HepG2 (cell line): ENCODE results near the gene OTOG. TPM values are rescaled to one million over a fixed set of nuclear protein-coding genes. Genes with fewer than 3 reads are reported as not detected.

Experiments
- ATAC-seq: fragments of 200-7000 bp; cut with Tn5 transposase; 3 replicates; pipeline ENCODE4 v1.9.1; 2020; ENCODE audit warnings: mild to moderate bottlenecking, moderate library complexity
- BruUV-seq: library from RNA; stranded (reverse); fragments of 400-500 nt; replicated peaks from 2 replicates; lab custom pipeline; 2021; lab: Mats Ljungman, UMichigan
- CTCF ChIA-PET: fragments of 300-600 bp; formaldehyde crosslinking; extraction: SDS; loops from one replicate; lab custom pipeline; 2021; ENCODE audit warnings: low total read pairs, inconsistent platforms, low intra/inter-chr PET ratio; lab: Yijun Ruan, JAX
- POLR2A ChIA-PET: fragments of 350-600 bp; sonication (Branson Sonifier 250); formaldehyde crosslinking; loops from one replicate; lab custom pipeline; 2020; ENCODE audit warnings: antibody characterized with exemption, inconsistent platforms; lab: Yijun Ruan, JAX
- DNase-seq: peaks from one replicate; pipeline ENCODE4 v3.0.0-alpha.2; 2015; ENCODE audit warnings: low spot score
- FAIRE-seq: peaks from 3 replicates; lab custom pipeline; 2011; peaks lifted over from hg19 to GRCh38; lab: Jason Lieb, UNC
- H2AFZ ChIP-seq: one replicate; pipeline ENCODE4 v1.6.1; 2011; ENCODE audit warnings: low read length, inconsistent platforms
- H3K27ac ChIP-seq: fragments of 300-600 bp; 3 replicates; pipeline ENCODE4 v1.8.0; 2011; ENCODE audit warnings: mixed run types, mild to moderate bottlenecking, mixed read lengths, low read length, inconsistent platforms; ENCODE audit not compliant: insufficient read depth; ENCODE audit errors: extremely low read length
- H3K27me3 ChIP-seq, 2 experiments: fragments of 200-600 bp in 1 of 2; 2 replicates in 1 of 2; 3 replicates in 1 of 2; pipeline versions ENCODE4 v1.6.0 to v1.8.0; 2011; ENCODE audit warnings: low read length in 2 of 2, mild to moderate bottlenecking in 2 of 2, moderate library complexity in 2 of 2, inconsistent platforms in 1 of 2; ENCODE audit not compliant: insufficient read depth in 2 of 2, control insufficient read depth in 1 of 2
- H3K36me3 ChIP-seq, 2 experiments: fragments of 200-600 bp in 1 of 2; replicated peaks in 1 of 2; 2 replicates in 1 of 2; 3 replicates in 1 of 2; pipeline versions ENCODE4 v1.5.1 to v1.8.0; 2011; ENCODE audit warnings: low read length in 2 of 2, inconsistent platforms in 1 of 2; ENCODE audit not compliant: insufficient read depth in 2 of 2, control insufficient read depth in 1 of 2
- H3K4me1 ChIP-seq: 2 replicates; pipeline ENCODE4 v1.5.1; 2012; ENCODE audit warnings: low read length, inconsistent platforms; ENCODE audit not compliant: insufficient read depth
- H3K4me2 ChIP-seq: 2 replicates; pipeline ENCODE4 v1.6.0; 2011; ENCODE audit warnings: low read depth, low read length, inconsistent platforms
- H3K4me3 ChIP-seq, 3 experiments: fragments of 200-600 bp in 1 of 3; sonication (generic), shearing (Covaris generic) in 1 of 3; replicated peaks in 1 of 3; 2 replicates each; pipeline ENCODE4 v1.5.1; 2011 to 2016; ENCODE audit warnings: low read length in 3 of 3, inconsistent platforms in 2 of 3, low read depth in 2 of 3, mild to moderate bottlenecking in 2 of 3, control low read depth in 1 of 3, mixed read lengths in 1 of 3; ENCODE audit not compliant: insufficient read depth in 1 of 3
- H3K79me2 ChIP-seq: one replicate; pipeline ENCODE4 v1.6.1; 2011; ENCODE audit warnings: low read length, inconsistent platforms; ENCODE audit not compliant: insufficient read depth
- H3K9ac ChIP-seq: 2 replicates; pipeline ENCODE4 v1.6.0; 2011; ENCODE audit warnings: mild to moderate bottlenecking, low read depth, low read length, inconsistent platforms; ENCODE audit not compliant: insufficient read depth
- H3K9me3 ChIP-seq: 2 replicates; pipeline ENCODE4 v1.5.1; 2012; ENCODE audit warnings: mild to moderate bottlenecking, low read length
- H4K20me1 ChIP-seq: 2 replicates; pipeline ENCODE4 v1.6.0; 2011; ENCODE audit warnings: inconsistent platforms, mild to moderate bottlenecking, low read length, moderate library complexity; ENCODE audit not compliant: insufficient read depth
- ARID5B ChIP-seq: IDR thresholded peaks from 2 replicates; pipeline ENCODE4 v1.4.0; 2020; ENCODE audit warnings: mild to moderate bottlenecking, missing genetic modification reagents
- ATF7-NPFF ChIP-seq: sonication (generic); formaldehyde crosslinking; IDR thresholded peaks from 2 replicates; pipeline ENCODE4 v1.8.1; 2023; ENCODE audit warnings: mild to moderate bottlenecking, low read depth, missing genetic modification reagents, moderate library complexity
- CCDC6 ChIP-seq: sonication (generic); formaldehyde crosslinking; IDR thresholded peaks from 2 replicates; pipeline ENCODE4 v1.8.1; 2022; ENCODE audit warnings: mild to moderate bottlenecking, missing genetic modification reagents, moderate library complexity
- CENPX ChIP-seq: sonication (generic); formaldehyde crosslinking; IDR thresholded peaks from 2 replicates; pipeline ENCODE4 v1.9.0; 2021; ENCODE audit warnings: mild to moderate bottlenecking, missing genetic modification reagents, moderate library complexity
- ZKSCAN1 ChIP-seq: fragments of 150-350 bp; IDR thresholded peaks from 2 replicates; pipeline ENCODE4 v1.6.1; 2014; ENCODE audit warnings: low read length
- ZNF30 ChIP-seq: sonication (generic); formaldehyde crosslinking; IDR thresholded peaks from 2 replicates; pipeline ENCODE4 v1.5.0; 2020; ENCODE audit warnings: mild to moderate bottlenecking, missing genetic modification reagents
- ZUFSP ChIP-seq: sonication (generic); formaldehyde crosslinking; IDR thresholded peaks from 2 replicates; pipeline ENCODE4 v1.9.0; 2021; ENCODE audit warnings: missing genetic modification reagents, mild to moderate bottlenecking, borderline replicate concordance
- WGBS: methylation state at CpG from one replicate; pipeline ENCODE4 v1.1.6; 2017; ENCODE audit warnings: low lambda C conversion rate; 5-methylcytosine and 5-hydroxymethylcytosine counted together
- in situ Hi-C: cut with HindIII; loops from 2 replicates; pipeline ENCODE4 v1.10.0; 2017; ENCODE audit warnings: low pct_unique_long_range_greater_than_20kb; ENCODE audit not compliant: extremely low pct_ligation_motif_present
- intact Hi-C: fragments of 100-400 bp; cut with micrococcal nuclease; formaldehyde crosslinking; loops from one replicate; pipeline ENCODE4 v1.10.0; 2022; ENCODE audit not compliant: unreplicated experiment
- polyA plus RNA-seq, 8 experiments: library from polyadenylated mRNA; depleted of rRNA in 3 of 8; stranded (reverse) in 7 of 8; unstranded in 1 of 8; fragments of >200 nt; fragmentation: Illumina TruSeq in 4 of 8; extraction: Trizol in 4 of 8; gene quantifications; 2 replicates each; pipeline versions ENCODE4 v1.2.1 to v1.2.3, GENCODE V29; 2011 to 2016; ENCODE audit warnings: low read depth in 4 of 8, missing spikeins in 1 of 8, mixed read lengths in 1 of 8; ENCODE audit not compliant: insufficient read depth in 1 of 8
- total RNA-seq, 5 experiments: library from RNA; depleted of rRNA; stranded (reverse); fragments of >200 nt; fragmentation: Illumina TruSeq; extraction: Trizol; gene quantifications; 2 replicates each; pipeline ENCODE4 v1.2.3, GENCODE V29; 2016; ENCODE audit warnings: low read depth in 1 of 5
- TF ChIP-seq, protein P1 (sequence below): sonication (generic); formaldehyde crosslinking; IDR thresholded peaks from 2 replicates; pipeline ENCODE4 v1.4.0; 2020; ENCODE audit warnings: mild to moderate bottlenecking, missing genetic modification reagents, borderline replicate concordance
- TF ChIP-seq, protein P2 (sequence below): sonication (generic); formaldehyde crosslinking; IDR thresholded peaks from 2 replicates; pipeline ENCODE4 v1.4.0; 2020; ENCODE audit warnings: mild to moderate bottlenecking, missing genetic modification reagents
- TF ChIP-seq, protein P3 (sequence below): sonication (generic); formaldehyde crosslinking; conservative IDR thresholded peaks from 2 replicates; pipeline ENCODE4 v1.5.0; 2020; ENCODE audit warnings: missing genetic modification reagents
- TF ChIP-seq, protein P4 (sequence below): sonication (generic); formaldehyde crosslinking; IDR thresholded peaks from 2 replicates; pipeline ENCODE4 v1.4.0; 2020; ENCODE audit warnings: mild to moderate bottlenecking, missing genetic modification reagents

Gene OTOG
- total and polyA plus RNA-seq, 2 of the 13 experiments (the other 11 are each of a cell fraction or from before 2014, with no cell fraction given), result not detected

GRCh38 chr11:17645190-17645970 lies 98.3 kb downstream of the OTOG start:
- 27% methylated on average over 6 of the region's 15 CpGs for WGBS
- no peak for FAIRE-seq
- peaks cover 3 to 19% of the 10 kb centered on the region in 2 experiments; a peak in 3 of 5 replicates for H3K27me3 ChIP-seq
- no peak for TF ChIP-seq ARID5B (CRISPR knock-in tag)
- TF ChIP-seq, protein P1, sequence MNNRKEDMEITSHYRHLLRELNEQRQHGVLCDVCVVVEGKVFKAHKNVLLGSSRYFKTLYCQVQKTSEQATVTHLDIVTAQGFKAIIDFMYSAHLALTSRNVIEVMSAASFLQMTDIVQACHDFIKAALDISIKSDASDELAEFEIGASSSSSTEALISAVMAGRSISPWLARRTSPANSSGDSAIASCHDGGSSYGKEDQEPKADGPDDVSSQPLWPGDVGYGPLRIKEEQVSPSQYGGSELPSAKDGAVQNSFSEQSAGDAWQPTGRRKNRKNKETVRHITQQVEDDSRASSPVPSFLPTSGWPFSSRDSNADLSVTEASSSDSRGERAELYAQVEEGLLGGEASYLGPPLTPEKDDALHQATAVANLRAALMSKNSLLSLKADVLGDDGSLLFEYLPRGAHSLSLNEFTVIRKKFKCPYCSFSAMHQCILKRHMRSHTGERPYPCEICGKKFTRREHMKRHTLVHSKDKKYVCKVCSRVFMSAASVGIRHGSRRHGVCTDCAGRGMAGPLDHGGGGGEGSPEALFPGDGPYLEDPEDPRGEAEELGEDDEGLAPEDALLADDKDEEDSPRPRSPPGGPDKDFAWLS (CRISPR knock-in tag), result no peak
- no peak for TF ChIP-seq ZUFSP (CRISPR knock-in tag)
- TF ChIP-seq CENPX (CRISPR knock-in tag), result no peak
- TF ChIP-seq CCDC6, result no peak
- TF ChIP-seq ZNF30, result no peak
- no peak for TF ChIP-seq ZKSCAN1
- TF ChIP-seq, protein P2, sequence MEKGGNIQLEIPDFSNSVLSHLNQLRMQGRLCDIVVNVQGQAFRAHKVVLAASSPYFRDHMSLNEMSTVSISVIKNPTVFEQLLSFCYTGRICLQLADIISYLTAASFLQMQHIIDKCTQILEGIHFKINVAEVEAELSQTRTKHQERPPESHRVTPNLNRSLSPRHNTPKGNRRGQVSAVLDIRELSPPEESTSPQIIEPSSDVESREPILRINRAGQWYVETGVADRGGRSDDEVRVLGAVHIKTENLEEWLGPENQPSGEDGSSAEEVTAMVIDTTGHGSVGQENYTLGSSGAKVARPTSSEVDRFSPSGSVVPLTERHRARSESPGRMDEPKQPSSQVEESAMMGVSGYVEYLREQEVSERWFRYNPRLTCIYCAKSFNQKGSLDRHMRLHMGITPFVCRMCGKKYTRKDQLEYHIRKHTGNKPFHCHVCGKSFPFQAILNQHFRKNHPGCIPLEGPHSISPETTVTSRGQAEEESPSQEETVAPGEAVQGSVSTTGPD (CRISPR knock-in tag), result no peak
- TF ChIP-seq, protein P3, sequence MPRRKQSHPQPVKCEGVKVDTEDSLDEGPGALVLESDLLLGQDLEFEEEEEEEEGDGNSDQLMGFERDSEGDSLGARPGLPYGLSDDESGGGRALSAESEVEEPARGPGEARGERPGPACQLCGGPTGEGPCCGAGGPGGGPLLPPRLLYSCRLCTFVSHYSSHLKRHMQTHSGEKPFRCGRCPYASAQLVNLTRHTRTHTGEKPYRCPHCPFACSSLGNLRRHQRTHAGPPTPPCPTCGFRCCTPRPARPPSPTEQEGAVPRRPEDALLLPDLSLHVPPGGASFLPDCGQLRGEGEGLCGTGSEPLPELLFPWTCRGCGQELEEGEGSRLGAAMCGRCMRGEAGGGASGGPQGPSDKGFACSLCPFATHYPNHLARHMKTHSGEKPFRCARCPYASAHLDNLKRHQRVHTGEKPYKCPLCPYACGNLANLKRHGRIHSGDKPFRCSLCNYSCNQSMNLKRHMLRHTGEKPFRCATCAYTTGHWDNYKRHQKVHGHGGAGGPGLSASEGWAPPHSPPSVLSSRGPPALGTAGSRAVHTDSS (CRISPR knock-in tag), result no peak
- TF ChIP-seq, protein P4, sequence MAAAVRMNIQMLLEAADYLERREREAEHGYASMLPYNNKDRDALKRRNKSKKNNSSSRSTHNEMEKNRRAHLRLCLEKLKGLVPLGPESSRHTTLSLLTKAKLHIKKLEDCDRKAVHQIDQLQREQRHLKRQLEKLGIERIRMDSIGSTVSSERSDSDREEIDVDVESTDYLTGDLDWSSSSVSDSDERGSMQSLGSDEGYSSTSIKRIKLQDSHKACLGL (CRISPR knock-in tag), result no peak
- no peak for TF ChIP-seq ATF7-NPFF (CRISPR knock-in tag)

More at GRCh38 chr11:17645190-17645970, 98.3 kb downstream of the OTOG start:
- DNase-seq, result no peak
- ChIA-PET CTCF (no interaction called here), POLR2A (no interaction called here)
- no peak for ATAC-seq
- no peak overlapping the region for H3K27ac ChIP-seq
- H3K4me1 ChIP-seq, result peaks cover 7% of the 10 kb centered on the region
- H3K9me3 ChIP-seq, result no peaks in the 10 kb centered on the region
- H2AFZ ChIP-seq, result no peak overlapping the region
- in situ Hi-C loops (no loop called here), intact Hi-C loops (no loop called here)
- H3K79me2 ChIP-seq, result no peaks in the 10 kb centered on the region
- H4K20me1 ChIP-seq, result no peaks in the 10 kb centered on the region
- no peak overlapping the region for H3K4me3 ChIP-seq
- H3K9ac ChIP-seq, result no peak overlapping the region
- no peaks in the 10 kb centered on the region for H3K36me3 ChIP-seq
- no TSS peak for BruUV-seq
- no peak overlapping the region for H3K4me2 ChIP-seq
